Measurements from ENCODE around the gene KCNT2.

DNA sequence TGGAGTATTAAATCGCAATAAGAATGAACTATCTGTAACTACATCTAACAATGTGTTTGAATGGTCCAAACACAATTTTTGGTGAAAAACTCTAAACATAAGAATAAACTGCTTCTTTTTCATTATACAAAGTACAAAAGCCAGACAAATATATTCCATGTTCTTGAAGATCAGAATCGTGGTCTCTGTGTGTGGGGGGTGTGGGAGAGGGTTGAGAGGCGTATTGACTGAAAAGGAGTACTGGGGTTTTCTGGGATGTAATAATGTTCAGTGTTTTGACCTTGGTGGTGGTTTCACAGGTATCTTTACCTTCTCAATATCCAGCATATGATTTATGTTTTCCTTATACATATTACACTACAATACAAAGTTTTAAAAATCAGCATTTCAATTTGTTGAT, 42.8 kb upstream of the KCNT2 start:
- TF ChIP-seq ZNF274 (IDR thresholded peaks at IDR 0.05; ENCODE audit: low read depth, low read length), result no peak
- no peak for TF ChIP-seq YY1 (IDR thresholded peaks at IDR 0.05; ENCODE audit: insufficient read depth, insufficient read length)

Measured in NT2/D1 (cell line).